ENCODE results near the gene UGT1A4. TPM values are rescaled to one million over a fixed set of nuclear protein-coding genes. Genes with fewer than 3 reads are reported as not detected.

UGT1A4 gene
- total and polyA plus RNA-seq, 5 donors from 2014 or later: not detected

- Mint-ChIP-seq H3K27ac (no peak overlapping the region), H3K4me3 (no peak overlapping the region), H3K4me1 (no peaks in the 10 kb centered on the region), H3K27me3 (peaks cover 31% of the 10 kb centered on the region), H3K36me3 (no peaks in the 10 kb centered on the region), H3K9me3 (peaks cover 0 to 6% (median 0%) of the 10 kb centered on the region in 7 donors)
- DNase-seq: no peak
- Histone ChIP-seq H3K27me3 (ENCODE audit: control insufficient read depth, insufficient read depth, low read length) (peaks cover 15% of the 10 kb centered on the region), H3K4me1 (ENCODE audit: control insufficient read depth, insufficient read depth, low read length, poor library complexity, severe bottlenecking) (no peaks in the 10 kb centered on the region), H3K4me3 (ENCODE audit: low read depth, low read length) (no peak overlapping the region), H3K36me3 (ENCODE audit: control insufficient read depth, insufficient read depth, low read length) (no peaks in the 10 kb centered on the region), H3K9me3 (ENCODE audit: control insufficient read depth in 2 of 2, low read length in 2 of 2) (no peaks in the 10 kb centered on the region), H3K27ac (ENCODE audit: insufficient read depth, low read length, poor library complexity, severe bottlenecking) (no peak overlapping the region)
- no peak for ATAC-seq (ENCODE audit: low read depth in 2 of 2)
These were observed 38.0 kb upstream of the UGT1A4 start for GRCh38 chr2:233680361-233681045.

GRCh38 chr2:233681521-233682099, 36.9 kb upstream of the UGT1A4 start, which contains the start of gene UGT1A7:
Gene UGT1A7, plus strand, starts transcription at chr2:233681901. Its CDS starts 37 bp downstream, at chr2:233681938.
- Mint-ChIP-seq H3K27me3 (peaks cover 35% of the 10 kb centered on the region), H3K27ac (no peak within 1 kb of the TSS), H3K4me1 (no peaks in the 10 kb centered on the region), H3K4me3 (no peak within 1 kb of the TSS), H3K9me3 (peaks cover 0 to 6% (median 0%) of the 10 kb centered on the region in 7 donors), H3K36me3 (no peaks in the 10 kb centered on the region)
- H3K27me3 ChIP-seq (ENCODE audit: control insufficient read depth, insufficient read depth, low read length): peaks cover 10% of the 10 kb centered on the region
- no peaks in the 10 kb centered on the region for H3K36me3 ChIP-seq (ENCODE audit: control insufficient read depth, insufficient read depth, low read length)
- H3K4me1 ChIP-seq (ENCODE audit: control insufficient read depth, insufficient read depth, low read length, poor library complexity, severe bottlenecking): no peaks in the 10 kb centered on the region
- H3K27ac ChIP-seq (ENCODE audit: insufficient read depth, low read length, poor library complexity, severe bottlenecking): no peak within 1 kb of the TSS
- DNase-seq (no peak), ATAC-seq (ENCODE audit: low read depth in 2 of 2) (no peak)
- no peak within 1 kb of the TSS for H3K4me3 ChIP-seq (ENCODE audit: low read depth, low read length)
- H3K9me3 ChIP-seq (ENCODE audit: control insufficient read depth in 2 of 2, low read length in 2 of 2): no peaks in the 10 kb centered on the region

GRCh38 chr2:233684640-233685039, 33.9 kb upstream of the UGT1A4 start:
- no peaks in the 10 kb centered on the region for H3K36me3 Mint-ChIP-seq

GRCh38 chr2:233686928-233687327, 31.6 kb upstream of the UGT1A4 start:
- H3K4me1 ChIP-seq (ENCODE audit: control insufficient read depth, insufficient read depth, low read length, poor library complexity, severe bottlenecking): no peaks in the 10 kb centered on the region
- H3K27me3 ChIP-seq (ENCODE audit: control insufficient read depth, insufficient read depth, low read length): peaks cover 6% of the 10 kb centered on the region
- H3K4me3 ChIP-seq (ENCODE audit: low read depth, low read length): no peak overlapping the region
- DNase-seq (no peak), ATAC-seq (ENCODE audit: low read depth in 2 of 2) (no peak)
- Mint-ChIP-seq H3K4me3 (no peak overlapping the region), H3K27ac (no peak overlapping the region), H3K27me3 (peaks cover 27% of the 10 kb centered on the region), H3K36me3 (no peaks in the 10 kb centered on the region), H3K4me1 (no peaks in the 10 kb centered on the region), H3K9me3 (no peaks in the 10 kb centered on the region)
- no peaks in the 10 kb centered on the region for H3K36me3 ChIP-seq (ENCODE audit: control insufficient read depth, insufficient read depth, low read length)
- H3K27ac ChIP-seq (ENCODE audit: insufficient read depth, low read length, poor library complexity, severe bottlenecking): no peak overlapping the region
- H3K9me3 ChIP-seq (ENCODE audit: control insufficient read depth in 2 of 2, low read length in 2 of 2): no peaks in the 10 kb centered on the region

More at GRCh38 chr2:233684640-233685039, 33.9 kb upstream of the UGT1A4 start:
- Mint-ChIP-seq H3K27me3 (peaks cover 39% of the 10 kb centered on the region), H3K9me3 (peaks cover 0 to 5% (median 0%) of the 10 kb centered on the region in 7 donors), H3K27ac (no peak overlapping the region), H3K4me3 (no peak overlapping the region), H3K4me1 (no peaks in the 10 kb centered on the region)
- DNase-seq: no peak
- Histone ChIP-seq H3K4me1 (ENCODE audit: control insufficient read depth, insufficient read depth, low read length, poor library complexity, severe bottlenecking) (no peaks in the 10 kb centered on the region), H3K36me3 (ENCODE audit: control insufficient read depth, insufficient read depth, low read length) (no peaks in the 10 kb centered on the region), H3K27ac (ENCODE audit: insufficient read depth, low read length, poor library complexity, severe bottlenecking) (no peak overlapping the region), H3K27me3 (ENCODE audit: control insufficient read depth, insufficient read depth, low read length) (peaks cover 8% of the 10 kb centered on the region), H3K4me3 (ENCODE audit: low read depth, low read length) (no peak overlapping the region), H3K9me3 (ENCODE audit: control insufficient read depth in 2 of 2, low read length in 2 of 2) (no peaks in the 10 kb centered on the region)
- no peak for ATAC-seq (ENCODE audit: low read depth in 2 of 2)

- Mint-ChIP-seq H3K9me3 (peaks cover 0 to 2% (median 0%) of the 10 kb centered on the region in 7 donors), H3K4me1 (no peaks in the 10 kb centered on the region), H3K27me3 (peaks cover 27% of the 10 kb centered on the region), H3K36me3 (no peaks in the 10 kb centered on the region), H3K4me3 (no peak overlapping the region), H3K27ac (no peak overlapping the region)
- Histone ChIP-seq H3K9me3 (ENCODE audit: control insufficient read depth in 2 of 2, low read length in 2 of 2) (no peaks in the 10 kb centered on the region), H3K27me3 (ENCODE audit: control insufficient read depth, insufficient read depth, low read length) (peaks cover 6% of the 10 kb centered on the region), H3K27ac (ENCODE audit: insufficient read depth, low read length, poor library complexity, severe bottlenecking) (no peak overlapping the region), H3K36me3 (ENCODE audit: control insufficient read depth, insufficient read depth, low read length) (no peaks in the 10 kb centered on the region), H3K4me1 (ENCODE audit: control insufficient read depth, insufficient read depth, low read length, poor library complexity, severe bottlenecking) (no peaks in the 10 kb centered on the region), H3K4me3 (ENCODE audit: low read depth, low read length) (no peak overlapping the region)
- ATAC-seq (ENCODE audit: low read depth in 2 of 2) (no peak), DNase-seq (no peak)
These were observed 30.2 kb upstream of the UGT1A4 start for GRCh38 chr2:233688341-233688740.

- H3K27me3 Mint-ChIP-seq: peaks cover 23% of the 10 kb centered on the region
These were observed 29.5 kb upstream of the UGT1A4 start for GRCh38 chr2:233689031-233689430.

GRCh38 chr2:233689501-233689900, 29.0 kb upstream of the UGT1A4 start:
- peaks cover 0 to 2% (median 0%) of the 10 kb centered on the region in 7 donors for H3K9me3 Mint-ChIP-seq
- Histone ChIP-seq H3K9me3 (ENCODE audit: control insufficient read depth in 2 of 2, low read length in 2 of 2) (no peaks in the 10 kb centered on the region), H3K36me3 (ENCODE audit: control insufficient read depth, insufficient read depth, low read length) (no peaks in the 10 kb centered on the region), H3K27me3 (ENCODE audit: control insufficient read depth, insufficient read depth, low read length) (peaks cover 6% of the 10 kb centered on the region), H3K4me1 (ENCODE audit: control insufficient read depth, insufficient read depth, low read length, poor library complexity, severe bottlenecking) (no peaks in the 10 kb centered on the region), H3K27ac (ENCODE audit: insufficient read depth, low read length, poor library complexity, severe bottlenecking) (no peak overlapping the region), H3K4me3 (ENCODE audit: low read depth, low read length) (no peak overlapping the region)
- no peak for DNase-seq
- no peak for ATAC-seq (ENCODE audit: low read depth in 2 of 2)
- H3K4me1 Mint-ChIP-seq: no peaks in the 10 kb centered on the region
- peaks cover 21% of the 10 kb centered on the region for H3K27me3 Mint-ChIP-seq
- H3K4me3 Mint-ChIP-seq: no peak overlapping the region
- no peak overlapping the region for H3K27ac Mint-ChIP-seq
- H3K36me3 Mint-ChIP-seq: no peaks in the 10 kb centered on the region

More at GRCh38 chr2:233689031-233689430, 29.5 kb upstream of the UGT1A4 start:
- H3K27ac ChIP-seq (ENCODE audit: insufficient read depth, low read length, poor library complexity, severe bottlenecking): no peak overlapping the region
- no peaks in the 10 kb centered on the region for H3K36me3 ChIP-seq (ENCODE audit: control insufficient read depth, insufficient read depth, low read length)
- Mint-ChIP-seq H3K4me1 (no peaks in the 10 kb centered on the region), H3K4me3 (no peak overlapping the region), H3K36me3 (no peaks in the 10 kb centered on the region), H3K27ac (no peak overlapping the region), H3K9me3 (peaks cover 0 to 2% (median 0%) of the 10 kb centered on the region in 7 donors)
- DNase-seq (no peak), ATAC-seq (ENCODE audit: low read depth in 2 of 2) (no peak)
- H3K9me3 ChIP-seq (ENCODE audit: control insufficient read depth in 2 of 2, low read length in 2 of 2): no peaks in the 10 kb centered on the region
- no peak overlapping the region for H3K4me3 ChIP-seq (ENCODE audit: low read depth, low read length)
- H3K4me1 ChIP-seq (ENCODE audit: control insufficient read depth, insufficient read depth, low read length, poor library complexity, severe bottlenecking): no peaks in the 10 kb centered on the region
- H3K27me3 ChIP-seq (ENCODE audit: control insufficient read depth, insufficient read depth, low read length): peaks cover 6% of the 10 kb centered on the region

GRCh38 chr2:233690444-233690843, 28.1 kb upstream of the UGT1A4 start:
- Mint-ChIP-seq H3K36me3 (no peaks in the 10 kb centered on the region), H3K27ac (no peak overlapping the region), H3K27me3 (peaks cover 22% of the 10 kb centered on the region), H3K4me1 (no peaks in the 10 kb centered on the region), H3K9me3 (peaks cover 0 to 2% (median 0%) of the 10 kb centered on the region in 7 donors), H3K4me3 (no peak overlapping the region)
- no peaks in the 10 kb centered on the region for H3K4me1 ChIP-seq (ENCODE audit: control insufficient read depth, insufficient read depth, low read length, poor library complexity, severe bottlenecking)
- DNase-seq (no peak), ATAC-seq (ENCODE audit: low read depth in 2 of 2) (no peak)
- H3K4me3 ChIP-seq (ENCODE audit: low read depth, low read length): no peak overlapping the region
- peaks cover 6% of the 10 kb centered on the region for H3K27me3 ChIP-seq (ENCODE audit: control insufficient read depth, insufficient read depth, low read length)
- H3K27ac ChIP-seq (ENCODE audit: insufficient read depth, low read length, poor library complexity, severe bottlenecking): no peak overlapping the region
- H3K9me3 ChIP-seq (ENCODE audit: control insufficient read depth in 2 of 2, low read length in 2 of 2): no peaks in the 10 kb centered on the region
- no peaks in the 10 kb centered on the region for H3K36me3 ChIP-seq (ENCODE audit: control insufficient read depth, insufficient read depth, low read length)
